GM18951 (cell line): ENCODE results near the gene PPP3CA.

ENCODE experiments used
- POLR2A ChIP-seq: IDR thresholded peaks from 4 replicates; pipeline ENCODE4 v1.6.1; 2011; ENCODE audit warnings: mild to moderate bottlenecking; ENCODE audit not compliant: insufficient read length, insufficient read depth; ENCODE audit errors: extremely low read depth
- in situ Hi-C: fragments of 300-500 bp; cut with MboI; formaldehyde crosslinking; loops from one replicate; pipeline ENCODE4 v1.12.0; 2022; ENCODE audit warnings: low sequenced_read_pairs, mixed read lengths, inconsistent platforms; ENCODE audit not compliant: unreplicated experiment

The PPP3CA gene

DNA sequence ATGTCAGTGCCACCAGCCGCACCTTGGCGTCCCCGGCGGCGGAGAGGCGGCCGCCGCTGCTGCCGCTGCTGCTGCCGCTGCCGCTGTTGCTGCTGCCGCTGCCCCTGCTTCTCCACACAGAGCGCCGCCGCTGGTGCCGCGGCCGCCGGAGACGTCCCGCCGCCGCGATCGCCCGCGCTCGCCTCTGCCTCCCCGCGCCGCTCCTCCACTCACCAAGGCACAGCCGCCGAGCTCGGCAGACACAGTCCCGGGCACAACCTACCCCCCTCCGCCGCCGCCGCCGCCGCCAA, at the start of gene PPP3CA:
Gene PPP3CA, minus strand, starts transcription at position 260 of the 290 bp plus-strand sequence.
- TF ChIP-seq POLR2A: no peak
- in situ Hi-C loops: no loop called here

DNA sequence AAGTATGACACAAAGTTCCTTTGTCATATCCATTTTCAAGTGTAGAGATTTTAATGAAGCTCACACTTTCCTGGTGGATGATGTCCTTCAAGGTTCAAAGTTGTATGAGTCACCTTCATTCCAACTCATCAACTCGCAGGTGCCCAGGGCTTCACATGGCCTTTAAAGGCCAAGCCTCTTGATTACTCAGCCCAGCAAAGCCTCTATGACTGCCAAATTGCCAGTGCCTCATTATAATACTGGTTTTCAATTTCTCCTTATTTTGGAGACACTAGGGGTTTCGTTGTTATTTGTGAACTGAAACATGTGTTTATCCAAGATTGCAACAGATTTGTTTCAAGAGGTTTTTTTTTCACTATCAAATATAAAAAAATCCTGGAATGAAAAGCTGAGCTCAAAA, 45.9 kb upstream of the PPP3CA start:
- no peak for TF ChIP-seq POLR2A
- in situ Hi-C loops: no loop called here

DNA sequence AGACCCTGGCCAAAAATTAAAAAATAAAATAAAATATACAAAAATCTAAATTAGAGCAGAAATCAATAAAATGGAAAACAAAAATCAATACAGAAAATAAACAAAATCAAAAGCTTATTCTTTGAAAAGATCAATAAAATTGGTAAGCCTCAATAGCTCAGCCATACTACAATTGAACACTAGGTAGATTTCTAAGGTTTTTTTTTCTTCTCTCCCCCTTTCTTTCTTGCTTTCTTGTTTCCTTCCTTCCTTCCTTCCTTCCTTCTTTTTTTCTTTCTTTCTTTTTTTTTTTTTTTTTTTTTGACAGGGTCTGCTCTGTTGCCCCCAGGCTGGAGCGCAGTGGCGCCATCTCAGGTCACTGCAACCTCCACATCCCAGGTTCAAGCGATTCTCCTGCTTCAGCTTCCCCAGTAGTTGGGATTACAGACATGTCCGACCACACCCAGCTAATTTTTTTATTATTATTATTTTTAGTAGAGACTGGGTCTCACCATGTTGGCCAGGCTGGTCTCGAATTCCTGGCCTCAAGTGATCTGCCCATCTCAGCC, 23.4 kb upstream of the PPP3CA start:
- in situ Hi-C loops: no loop called here
- no peak for TF ChIP-seq POLR2A

DNA sequence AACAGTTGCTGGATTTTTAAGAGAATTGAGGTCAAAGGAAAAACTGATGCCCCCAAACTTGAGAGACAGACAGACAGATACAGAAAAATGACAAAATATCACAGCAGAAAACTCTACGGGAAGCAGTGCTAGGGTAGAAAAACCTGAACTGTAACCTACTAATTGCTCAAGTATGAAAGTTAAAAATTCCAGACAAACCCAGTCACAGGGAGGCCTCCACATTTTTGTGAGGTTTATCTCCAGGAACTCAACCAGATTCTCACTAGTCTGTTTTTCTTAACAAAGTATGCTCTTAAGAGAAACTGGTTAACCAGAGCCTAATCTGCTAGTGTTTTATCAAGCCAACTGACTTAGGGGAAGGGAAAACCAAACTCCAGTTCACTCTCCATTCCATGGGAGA, 19.9 kb upstream of the PPP3CA start:
- no peak for TF ChIP-seq POLR2A
- in situ Hi-C loops: no loop called here

DNA sequence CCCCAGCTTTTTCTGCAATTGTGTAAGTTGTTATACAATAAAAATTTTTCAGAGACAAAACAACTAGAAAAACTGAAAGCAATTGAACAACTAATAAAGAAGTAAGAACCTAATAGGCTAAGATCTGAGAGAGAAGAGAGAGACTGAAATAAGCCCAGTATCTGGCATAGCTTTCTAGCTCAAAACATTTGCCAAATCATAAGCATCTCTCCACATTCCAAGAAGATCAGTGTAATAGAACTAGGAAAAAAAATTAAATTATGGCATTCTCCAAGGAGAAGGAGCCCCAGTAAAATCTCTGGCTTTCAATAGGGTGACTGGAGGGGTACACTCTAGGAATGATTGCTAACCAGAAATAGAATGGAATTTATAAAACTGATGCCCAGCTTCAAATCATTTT, 19.0 kb upstream of the PPP3CA start:
- TF ChIP-seq POLR2A: no peak
- in situ Hi-C loops: no loop called here

DNA sequence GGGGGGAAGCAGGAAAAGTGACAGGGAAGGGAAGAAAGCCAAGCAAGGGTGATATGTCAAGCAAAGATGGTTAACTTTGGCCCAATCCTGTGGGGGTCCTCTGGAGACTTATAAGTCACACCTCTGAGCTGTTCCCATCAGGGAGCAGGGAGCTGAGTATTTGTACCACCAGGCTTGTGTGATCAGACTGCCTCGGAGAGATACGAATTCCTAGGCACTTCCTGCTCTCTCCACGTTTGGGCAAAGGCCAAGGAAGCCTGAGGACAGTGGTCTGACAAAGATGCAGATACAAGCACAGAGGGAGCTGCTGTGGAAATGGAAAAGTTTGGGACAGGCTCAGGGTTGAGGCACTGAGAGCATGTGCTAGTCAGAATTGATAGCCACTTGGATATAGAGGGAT, 10.4 kb upstream of the PPP3CA start:
- TF ChIP-seq POLR2A: no peak
- in situ Hi-C loops: no loop called here

DNA sequence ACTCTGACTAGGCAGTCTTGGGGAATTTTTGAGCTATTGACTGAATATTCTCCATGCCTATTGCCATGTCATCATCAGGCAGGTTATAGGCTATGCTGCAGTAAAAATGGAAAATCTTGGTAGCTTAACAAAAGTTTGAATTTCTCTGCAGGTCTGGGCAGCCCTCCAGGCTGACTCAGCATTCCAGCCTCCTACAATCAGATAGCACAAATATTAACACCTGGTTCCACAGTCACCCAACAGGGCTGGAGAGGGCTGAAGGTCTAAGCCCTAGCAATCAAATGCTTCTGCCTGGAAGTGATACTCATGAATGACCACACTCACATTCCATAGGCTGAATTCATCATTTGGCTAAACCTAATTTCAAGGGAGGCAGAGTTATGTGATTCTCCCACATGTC, 9.6 kb upstream of the PPP3CA start:
- in situ Hi-C loops: no loop called here
- TF ChIP-seq POLR2A: no peak

DNA sequence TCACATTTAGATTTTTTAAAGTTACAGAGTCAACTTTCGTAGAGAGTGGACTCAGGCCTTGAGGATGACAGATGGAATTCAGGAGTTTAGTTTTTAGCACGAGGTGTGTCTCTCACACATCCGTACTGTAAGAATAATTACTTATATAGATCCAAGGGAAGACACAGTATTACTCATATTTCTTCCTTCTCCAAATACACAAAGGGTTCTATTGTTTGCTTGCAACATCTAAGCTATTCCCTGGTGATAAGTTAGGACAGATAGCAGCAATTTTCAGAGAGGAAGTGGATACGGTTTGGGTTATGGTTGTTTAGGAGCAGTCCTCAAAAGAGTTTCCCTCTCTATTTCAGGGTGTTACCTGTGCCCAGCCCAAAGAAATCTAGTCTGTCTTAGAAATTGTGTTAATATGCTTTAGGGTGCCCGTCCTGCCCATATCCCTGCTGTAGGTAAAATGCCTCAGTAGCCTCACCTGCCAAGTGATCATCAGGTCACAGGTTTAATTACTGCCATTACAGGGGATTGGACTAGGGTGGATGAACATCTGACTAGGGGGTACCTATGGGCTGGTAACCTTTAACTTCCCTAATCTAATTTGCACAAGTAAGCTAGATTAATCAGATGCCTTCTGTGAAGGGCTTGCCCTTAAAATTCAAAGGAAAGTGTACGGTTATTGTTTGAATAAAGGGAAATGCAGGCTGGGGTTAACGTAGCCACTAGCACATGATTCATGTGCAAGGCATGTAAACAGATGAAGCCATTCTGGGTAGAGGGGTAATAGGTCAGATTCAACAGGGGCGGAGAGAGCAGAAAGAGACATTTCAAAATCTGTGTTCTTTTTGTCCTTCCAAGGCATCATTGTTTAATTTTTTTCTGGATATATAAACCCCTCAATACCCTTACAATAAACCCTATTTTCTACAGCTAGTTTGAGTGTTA, 8.7 kb upstream of the PPP3CA start:
- in situ Hi-C loops: no loop called here
- no peak for TF ChIP-seq POLR2A

DNA sequence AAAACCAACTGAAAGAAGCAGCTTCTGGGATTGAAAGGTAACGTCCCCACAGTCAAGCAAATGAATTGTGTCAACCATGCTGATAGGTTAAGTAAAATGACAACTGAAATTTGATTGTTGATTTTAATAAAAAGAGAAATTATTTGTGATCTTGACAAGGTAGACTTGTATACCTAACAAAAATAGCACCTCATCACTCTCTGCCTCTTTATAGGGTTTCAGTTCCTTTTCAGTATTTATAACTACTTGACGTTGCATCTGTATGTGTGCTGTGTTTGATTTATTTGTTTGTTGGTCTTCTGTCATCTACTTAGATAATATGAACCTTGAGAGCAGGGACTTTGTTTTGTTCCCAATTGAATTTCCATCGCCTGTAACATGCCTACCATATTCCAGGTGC, 7.9 kb upstream of the PPP3CA start:
- no peak for TF ChIP-seq POLR2A
- in situ Hi-C loops: no loop called here

DNA sequence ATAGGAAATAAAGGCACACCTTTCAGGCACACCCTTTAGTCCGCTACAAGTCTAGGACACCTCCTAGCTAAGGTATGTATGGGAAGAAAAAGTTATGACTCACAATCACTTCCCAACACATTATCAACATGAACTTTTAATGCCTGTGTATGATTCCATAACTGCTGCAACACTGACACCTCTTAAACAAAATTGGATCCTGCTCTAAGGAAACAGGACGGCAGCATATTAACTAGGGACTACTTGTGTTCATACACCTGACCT, 2.4 kb upstream of the PPP3CA start:
- no peak for TF ChIP-seq POLR2A
- in situ Hi-C loops: no loop called here

DNA sequence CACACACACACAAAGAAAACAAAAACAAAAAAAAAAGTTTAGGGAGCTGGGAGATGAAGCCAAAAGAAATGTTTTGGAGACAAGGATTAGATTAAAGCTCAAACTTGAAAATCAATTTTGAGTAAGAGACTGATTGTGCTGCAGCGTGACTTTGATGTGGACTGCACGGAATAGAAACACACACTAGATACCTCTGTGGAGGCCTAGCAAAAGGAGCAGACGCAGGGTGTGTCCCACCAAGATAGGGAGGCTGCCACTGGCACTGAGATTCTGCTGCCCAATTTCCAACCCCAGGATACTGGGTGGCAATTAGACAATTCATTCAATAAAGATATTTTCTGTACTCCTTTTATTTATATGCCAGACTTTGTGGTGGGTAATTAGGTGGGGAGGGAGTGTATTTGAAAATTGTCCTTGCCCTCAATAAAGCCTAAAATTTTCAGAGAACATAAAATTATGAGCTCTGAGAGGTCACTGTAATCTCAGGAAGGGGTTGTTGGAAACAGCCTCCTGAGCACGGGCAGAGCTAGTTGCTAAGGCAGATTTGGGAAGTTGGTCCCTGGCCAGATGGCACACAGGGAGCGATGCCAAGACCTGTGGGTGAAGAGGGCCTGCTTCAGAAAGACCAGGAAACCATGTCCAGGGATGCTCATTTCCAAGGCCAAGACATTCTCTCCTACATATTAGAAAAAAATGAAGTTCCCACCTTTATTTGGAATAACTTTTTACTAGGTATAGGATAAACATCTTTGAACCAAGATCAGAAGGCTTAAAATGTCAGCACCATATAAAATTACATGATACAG, 1.9 kb upstream of the PPP3CA start:
- in situ Hi-C loops: no loop called here
- TF ChIP-seq POLR2A: no peak

DNA sequence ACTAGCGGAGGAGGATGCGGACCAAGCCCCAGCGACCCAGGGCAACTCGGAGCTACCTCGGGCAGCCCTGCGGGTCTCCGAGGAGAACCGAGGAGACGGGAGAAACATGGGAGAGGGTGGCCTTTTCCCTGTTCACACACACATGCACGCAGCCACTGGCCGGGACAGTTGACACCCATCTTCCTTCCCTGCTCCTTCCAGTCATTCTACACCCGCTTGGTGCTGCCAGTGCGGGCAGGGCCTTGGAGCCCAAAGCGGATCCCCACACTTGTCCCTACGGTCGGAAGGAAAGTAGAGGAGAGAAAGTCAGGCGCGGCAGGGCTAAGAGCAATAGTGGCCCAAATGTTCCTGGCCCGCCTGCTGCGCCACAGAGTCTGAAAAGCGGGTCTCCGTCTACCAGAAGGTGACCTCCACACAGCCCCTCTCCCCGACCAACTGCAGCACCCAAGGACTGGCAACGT, 1.1 kb upstream of the PPP3CA start:
- in situ Hi-C loops: no loop called here
- TF ChIP-seq POLR2A: no peak

DNA sequence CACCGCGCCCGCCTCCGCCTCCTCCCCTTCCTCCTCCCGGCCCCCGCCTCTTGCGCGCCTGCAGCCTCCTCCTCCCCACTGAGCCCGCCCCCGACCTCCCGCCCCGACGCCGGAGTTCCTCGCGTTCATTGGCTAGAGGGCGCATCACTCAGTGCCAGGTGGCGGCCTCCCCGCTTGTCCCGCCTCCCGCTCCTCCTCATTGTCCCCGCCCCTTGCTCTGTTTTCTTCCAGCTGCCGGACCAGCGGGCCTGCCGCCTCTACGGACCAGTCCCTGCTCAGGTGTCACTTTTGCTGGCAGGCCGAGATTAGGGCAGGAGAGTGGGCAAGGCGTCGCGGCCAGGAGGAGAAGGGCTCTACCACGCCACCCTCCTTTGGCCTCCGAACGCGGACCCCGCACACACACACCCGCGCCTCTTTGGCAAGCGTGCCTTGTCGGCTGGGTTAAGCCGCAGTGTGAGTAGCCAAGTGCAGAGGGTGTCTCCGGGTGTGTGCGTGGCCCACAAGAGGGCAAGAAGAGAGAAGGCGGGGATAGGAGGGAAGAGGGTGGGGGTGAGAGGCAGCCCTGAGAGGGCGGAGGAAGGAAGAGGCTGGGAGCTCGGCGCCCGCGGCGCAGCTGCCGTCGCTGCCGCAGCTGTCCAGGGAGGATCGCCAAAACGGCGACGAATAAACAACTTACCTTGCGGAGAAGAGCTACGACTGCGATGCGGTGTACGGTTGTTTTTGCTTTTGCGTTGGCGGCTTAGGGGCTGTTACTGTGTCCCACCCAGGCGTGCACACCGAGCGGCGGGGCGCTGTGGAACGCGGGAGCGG, 436 bp upstream of the PPP3CA start:
- peak; percentile 71 for TF ChIP-seq POLR2A
- in situ Hi-C loops: no loop called here
